ENCODE measurements around the gene NFATC1.

Gene NFATC1

GRCh38 chr18:79560861-79561210 lies 165.1 kb downstream of the NFATC1 start:
- no peak for DNase-seq

DNA sequence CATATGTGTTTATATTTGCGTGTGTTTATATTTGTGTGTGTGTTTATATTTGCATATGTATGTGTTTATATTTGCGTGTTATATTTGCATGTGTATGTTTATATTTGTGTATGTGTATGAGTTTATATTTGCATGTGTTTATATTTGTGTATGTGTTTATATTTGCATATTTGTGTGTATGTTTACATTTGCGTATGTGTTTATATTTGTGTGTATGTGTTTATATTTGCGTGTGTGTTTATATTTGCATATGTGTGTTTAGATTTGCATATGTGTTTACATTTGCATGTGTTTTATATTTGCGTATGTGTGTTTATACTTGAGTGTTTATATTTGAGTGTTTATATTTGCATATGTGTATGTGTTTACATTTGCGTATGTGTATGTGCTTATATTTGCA lies 168.2 kb downstream of the NFATC1 start:
- DNase-seq = no peak

DNA sequence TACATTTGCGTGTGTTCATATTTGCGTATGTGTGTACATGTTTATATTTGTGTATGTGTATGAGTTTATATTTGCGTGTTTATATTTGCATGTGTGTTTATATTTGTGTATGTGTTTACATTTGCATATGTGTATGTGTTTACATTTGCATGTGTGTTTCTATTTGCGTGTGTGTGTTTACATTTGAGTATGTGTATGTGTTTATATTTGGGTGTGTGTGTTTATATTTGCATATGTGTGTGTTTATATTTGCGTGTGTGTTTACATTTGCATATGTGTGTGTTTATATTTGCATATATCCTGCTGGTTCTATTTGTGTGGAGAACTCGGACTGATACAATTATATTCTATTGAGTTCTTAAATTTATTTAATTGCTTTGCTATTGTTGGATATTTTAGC lies 168.7 kb downstream of the NFATC1 start:
- no peak for DNase-seq

DNA sequence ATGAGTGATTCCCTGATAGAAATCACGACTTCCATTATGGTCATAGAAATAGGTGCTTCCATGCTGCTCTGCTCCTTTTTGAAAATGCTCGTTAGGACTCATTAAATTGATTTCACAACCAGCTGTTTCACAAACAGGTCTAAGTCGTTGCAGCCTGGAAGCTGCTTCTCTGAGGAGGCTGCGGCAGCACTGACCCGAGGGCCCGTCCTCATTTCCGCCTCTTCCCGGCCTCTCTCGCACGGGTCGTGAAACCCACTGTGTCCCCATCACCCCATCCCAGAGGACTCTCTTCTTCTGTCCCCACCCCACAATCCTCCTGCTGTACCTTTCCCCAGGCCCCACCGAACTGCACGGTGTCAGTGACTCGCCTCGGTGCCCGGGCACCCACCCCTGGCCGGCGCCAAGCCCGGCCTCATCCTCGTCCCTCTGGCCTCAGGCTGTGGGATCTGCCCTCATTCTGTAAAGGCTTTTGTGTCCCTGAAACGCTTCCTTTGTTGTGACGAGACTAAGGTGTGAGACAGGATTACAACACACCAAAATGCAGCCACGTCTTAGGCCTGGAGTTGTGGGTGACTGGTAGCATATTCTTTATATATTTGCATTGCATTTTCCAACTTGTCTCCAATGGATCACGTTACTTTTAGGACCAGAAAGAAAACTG lies 171.2 kb downstream of the NFATC1 start:
- no peak for DNase-seq

DNA sequence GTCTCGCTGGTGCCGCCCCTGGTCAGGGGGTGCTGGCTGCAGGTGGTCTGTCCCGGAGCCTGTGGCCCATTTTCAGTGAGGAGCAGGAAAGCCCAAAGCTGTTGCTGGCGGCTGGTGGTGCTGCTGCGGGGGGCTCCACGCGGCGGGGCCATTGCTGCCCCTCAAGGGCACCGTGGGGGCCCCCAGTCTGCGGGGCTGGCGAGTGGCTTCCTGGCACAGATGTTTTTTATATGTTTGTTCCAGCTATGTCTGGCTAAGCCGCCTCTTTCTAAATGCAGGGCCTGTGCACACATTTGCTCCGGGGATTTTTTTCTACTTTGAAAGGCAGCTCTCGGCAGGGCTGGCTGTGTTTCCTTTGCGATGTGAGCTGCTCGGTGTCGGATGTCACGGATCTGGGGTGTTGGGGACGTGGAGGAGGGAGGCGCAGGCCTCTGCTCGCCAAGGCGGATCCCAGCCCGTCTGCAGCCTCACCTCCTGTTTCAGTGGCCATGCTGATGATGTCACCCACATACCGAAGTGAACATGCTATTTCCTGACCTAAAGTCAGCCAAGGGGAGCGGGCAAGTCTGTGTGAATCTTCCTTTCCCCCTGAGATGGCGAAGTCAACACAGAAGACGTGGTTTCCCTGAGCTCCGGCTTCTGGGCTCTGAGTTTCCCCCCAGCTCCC lies 171.9 kb downstream of the NFATC1 start:
- no peak for DNase-seq

DNA sequence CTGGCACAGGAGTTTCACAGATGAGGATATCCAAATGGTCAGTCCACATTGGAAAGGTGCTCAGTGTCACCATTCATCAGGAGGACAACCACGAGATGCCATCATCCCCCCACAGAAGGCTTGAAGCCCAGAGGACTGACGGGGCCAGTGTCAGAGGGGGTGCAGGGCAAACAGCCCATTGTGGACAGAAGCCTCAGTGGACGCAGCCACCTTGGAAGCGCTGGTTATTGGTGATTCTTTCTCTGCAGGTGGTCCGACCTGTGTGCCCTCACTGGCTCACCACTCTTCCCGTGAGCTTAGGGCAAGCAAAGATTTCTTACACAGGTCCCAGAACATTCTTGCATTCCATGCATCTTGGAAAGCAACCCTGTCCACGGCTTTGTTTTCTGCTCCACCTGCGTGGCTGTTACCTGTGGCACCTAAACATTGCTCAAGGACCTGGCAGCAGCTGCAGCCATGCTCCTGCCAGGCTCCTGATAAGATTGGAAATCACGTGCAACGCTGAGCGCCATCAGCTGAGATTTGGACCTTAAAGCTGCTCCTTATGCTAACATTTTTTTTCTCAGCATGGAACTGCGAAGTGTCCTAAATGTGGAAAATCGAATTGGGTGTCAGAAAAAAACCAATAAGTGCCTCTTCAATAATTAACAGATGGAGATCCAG lies 172.9 kb downstream of the NFATC1 start:
- DNase-seq = no peak

DNA sequence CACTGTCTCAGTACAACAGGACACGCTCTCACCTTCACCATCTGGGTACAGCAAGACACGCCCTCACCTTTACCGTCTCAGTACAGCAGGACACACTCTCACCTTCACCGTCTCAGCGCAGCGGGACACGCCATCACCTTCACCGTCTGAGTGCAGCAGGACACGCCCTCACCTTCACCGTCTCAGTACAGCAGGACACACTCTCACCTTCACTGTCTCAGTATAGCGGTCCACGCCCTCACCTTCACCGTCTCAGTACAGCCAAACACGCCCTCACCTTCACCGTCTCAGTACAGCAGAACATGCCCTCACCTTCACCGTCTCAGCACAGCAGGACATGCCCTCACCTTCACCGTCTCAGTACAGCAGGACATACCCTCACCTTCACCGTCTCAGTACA lies 174.0 kb downstream of the NFATC1 start:
- no peak for DNase-seq

- no peak for DNase-seq
These were observed 174.8 kb downstream of the NFATC1 start for GRCh38 chr18:79570266-79571201.

DNA sequence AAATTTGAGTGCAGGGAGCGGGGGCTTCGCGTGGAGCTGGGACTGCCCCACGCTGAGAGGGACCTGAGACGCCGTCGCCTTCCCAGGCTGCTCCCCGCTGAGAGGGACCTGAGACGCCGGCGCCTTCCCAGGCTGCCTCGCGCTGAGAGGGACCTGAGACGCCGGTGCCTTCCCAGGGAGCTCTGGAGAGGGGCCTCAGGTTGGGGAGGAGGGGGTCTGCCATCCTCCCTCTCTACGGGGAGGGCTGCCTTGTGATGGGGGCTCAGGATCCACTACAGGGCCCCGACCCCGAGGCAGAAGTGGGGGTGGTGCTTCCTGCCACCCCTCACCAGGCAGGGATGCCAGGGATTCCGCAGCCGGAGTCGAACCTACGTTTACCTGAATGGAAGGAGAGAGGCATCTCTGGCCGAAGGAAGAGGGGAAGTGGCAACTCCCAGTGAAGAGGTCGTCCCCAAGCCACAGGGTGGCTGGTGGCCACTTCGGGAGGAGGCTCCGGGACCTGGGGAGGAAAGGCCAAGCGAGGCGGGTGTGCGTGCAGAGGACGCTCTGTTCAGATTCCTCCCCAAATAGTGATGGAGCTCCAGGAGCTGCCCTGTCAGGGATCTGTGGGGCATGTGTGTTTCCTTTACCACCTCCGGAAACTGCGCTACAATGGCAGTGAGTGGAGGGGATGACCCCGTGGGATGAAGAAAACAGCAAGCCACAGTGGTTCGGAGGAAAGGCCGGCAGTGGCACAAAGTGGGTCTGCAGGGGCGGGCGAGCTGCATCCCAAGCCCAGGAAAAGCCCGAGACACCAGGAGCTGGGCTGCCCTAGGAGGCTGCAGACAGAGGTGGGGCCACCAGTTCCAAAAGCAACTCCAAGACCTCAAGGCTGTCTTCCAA lies 175.7 kb downstream of the NFATC1 start:
- no peak for DNase-seq

- no peak for DNase-seq
These were observed 176.5 kb downstream of the NFATC1 start for GRCh38 chr18:79572093-79572780.

DNA sequence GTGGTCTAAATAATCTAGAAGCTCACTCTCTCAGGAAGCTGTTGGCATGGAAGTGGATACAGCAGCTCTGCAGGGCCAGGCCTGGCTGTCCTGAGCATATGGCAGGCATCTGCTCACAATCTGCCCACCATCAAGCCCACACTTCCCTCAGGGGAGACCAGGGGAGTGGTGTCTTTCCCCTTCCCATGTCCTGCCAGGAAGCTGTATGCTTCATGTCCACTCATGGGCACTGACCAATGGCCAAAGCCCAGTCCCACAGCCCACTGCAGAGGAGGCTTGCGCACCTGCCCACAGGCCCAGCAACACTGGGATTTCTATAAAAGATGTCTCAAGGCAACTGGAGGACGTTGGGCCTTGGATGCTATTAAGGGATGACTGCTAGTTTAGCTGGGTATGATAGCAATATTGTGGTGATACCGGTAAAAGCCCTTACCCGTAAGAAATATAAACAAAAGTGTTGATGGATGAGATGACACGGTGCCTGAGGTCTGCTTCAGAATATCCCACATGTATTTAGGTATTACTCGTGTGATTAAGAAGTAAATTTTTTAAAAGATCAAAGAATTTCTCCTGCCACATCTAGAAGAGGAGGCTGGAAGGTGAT lies 177.2 kb downstream of the NFATC1 start:
- DNase-seq = no peak

GRCh38 chr18:79573921-79574491 lies 178.3 kb downstream of the NFATC1 start:
- DNase-seq = no peak

DNA sequence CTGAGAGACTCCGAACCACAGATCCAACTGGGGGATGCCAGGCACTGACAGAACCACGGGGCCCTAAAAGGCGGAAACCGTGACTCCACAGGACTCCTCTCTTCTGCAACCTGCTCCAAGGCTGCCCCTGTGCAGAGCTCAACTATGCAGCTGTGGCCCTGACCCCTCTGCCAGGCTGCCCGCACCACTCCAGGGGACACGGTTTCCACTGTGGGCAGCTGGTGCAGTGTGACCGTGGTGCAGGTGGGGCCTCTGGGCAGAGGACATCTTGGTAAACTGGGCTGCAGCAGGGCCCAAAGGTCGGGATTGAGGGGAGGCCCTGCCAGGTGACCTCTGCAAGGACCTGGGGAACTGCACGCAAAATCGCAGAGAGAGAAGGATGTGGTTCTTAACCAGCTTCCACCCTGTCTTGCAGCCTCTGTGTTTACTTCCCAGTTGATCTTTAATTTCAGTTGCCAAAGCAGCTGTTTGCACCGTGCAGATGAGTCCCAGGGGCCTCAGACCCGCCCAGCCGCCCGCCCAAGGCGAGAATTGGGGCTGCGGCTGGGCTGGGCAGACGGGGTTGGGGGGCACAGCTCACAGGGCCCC lies 179.3 kb downstream of the NFATC1 start:
- DNase-seq = no peak

- no peak for DNase-seq
These were observed 180.4 kb downstream of the NFATC1 start for GRCh38 chr18:79575891-79576685.

- peak; percentile 93 for DNase-seq
These were observed 181.1 kb downstream of the NFATC1 start for GRCh38 chr18:79576686-79577351.

DNA sequence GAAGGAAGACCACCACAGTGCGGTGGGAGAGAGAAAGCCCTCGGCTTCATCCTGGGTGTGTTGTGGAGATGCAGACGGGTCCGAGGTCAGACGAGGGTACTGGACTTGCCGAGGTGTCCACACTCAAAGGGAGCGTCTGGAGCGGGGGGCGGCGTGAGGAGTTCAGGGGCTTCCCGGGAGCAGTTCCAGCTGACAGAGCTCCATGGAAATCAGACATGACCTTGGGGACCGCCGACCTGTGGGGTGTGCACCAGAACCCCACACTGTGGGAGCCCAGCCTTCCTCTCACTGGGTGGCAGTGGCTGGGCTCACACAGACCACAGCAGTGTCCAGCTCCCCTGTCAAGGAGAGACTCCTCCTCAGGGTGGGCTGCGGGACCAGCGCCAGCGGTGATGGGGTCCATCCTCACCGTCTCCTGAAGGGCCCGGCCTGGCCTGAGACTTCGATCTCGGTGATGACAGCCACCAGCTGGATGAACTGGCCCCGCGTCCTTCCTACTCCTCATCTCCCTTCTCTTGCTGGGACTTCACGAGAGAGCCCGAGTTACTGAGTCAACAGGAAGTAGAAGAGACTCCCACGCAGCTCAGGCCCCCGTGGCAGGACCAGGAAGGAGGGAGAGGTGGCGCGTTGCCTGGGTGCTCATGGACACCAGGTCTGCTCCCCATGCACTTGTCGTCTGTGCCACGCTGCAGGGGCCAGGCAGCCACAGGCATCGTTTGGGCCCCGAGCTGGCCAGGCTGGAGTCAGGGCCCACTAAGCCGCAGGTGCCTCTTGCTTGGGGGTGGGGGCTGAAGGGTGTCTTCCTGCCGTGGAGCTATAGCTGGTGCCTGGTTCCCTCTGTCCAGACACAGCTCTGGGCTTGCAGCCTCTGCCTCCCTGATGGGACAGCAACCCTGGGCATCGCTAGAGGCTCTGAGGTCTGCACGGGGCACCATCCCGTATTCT lies 182.0 kb downstream of the NFATC1 start:
- no peak for DNase-seq

DNA sequence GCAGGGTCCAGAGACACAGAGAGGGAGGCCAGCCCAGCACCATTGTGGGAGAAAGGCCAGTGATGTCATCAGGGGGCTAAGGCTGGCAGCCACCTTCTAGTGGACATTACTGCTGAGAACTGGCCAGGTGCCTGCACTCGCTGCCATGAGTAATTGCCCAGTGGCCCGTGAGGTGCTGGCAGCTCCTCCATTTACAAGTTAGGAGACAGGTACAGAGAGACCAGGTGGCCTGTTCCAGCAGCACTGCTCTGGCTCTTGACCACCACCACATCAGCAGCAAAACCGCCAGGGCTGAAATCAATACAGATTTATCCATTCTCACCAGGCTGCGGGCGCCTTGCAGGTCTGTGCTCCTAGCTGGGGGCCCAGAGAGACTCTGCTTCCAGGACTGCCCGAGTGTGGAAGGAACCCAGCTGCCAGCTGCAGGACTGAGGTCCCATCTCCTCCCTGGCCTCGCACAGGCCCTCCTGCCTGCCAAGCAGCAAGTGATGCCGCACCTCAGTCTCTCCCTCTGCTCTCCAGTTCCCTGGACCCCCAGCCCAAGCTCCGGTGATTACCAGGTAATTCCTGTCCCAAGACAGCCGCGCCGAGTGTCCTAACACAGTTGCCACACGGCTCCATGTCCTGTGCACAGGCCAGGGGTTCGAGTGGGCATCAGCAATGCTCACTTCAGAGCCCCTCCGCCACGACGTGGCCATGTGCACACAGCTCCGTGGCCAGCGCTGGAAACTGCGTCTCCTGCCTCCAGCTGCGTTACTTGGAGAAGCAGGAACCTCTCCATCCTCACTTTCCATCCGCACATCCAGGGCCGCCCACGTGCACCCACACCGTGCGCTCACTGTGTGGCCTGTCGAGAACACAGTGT lies 182.9 kb downstream of the NFATC1 start:
- DNase-seq = no peak
